GM21723 (cell line): ENCODE measurements around the gene LY6G5B.

ENCODE experiments used
- ATAC-seq: cut with Tn5 transposase; IDR thresholded peaks from one replicate; pipeline ENCODE4 v1.9.1; 2021; ENCODE audit warnings: mild to moderate bottlenecking, moderate library complexity; ENCODE audit not compliant: unreplicated experiment

The LY6G5B gene

GRCh38 chr6:31640612-31641011 lies 29.2 kb upstream of the LY6G5B start:
- ATAC-seq: no peak

DNA sequence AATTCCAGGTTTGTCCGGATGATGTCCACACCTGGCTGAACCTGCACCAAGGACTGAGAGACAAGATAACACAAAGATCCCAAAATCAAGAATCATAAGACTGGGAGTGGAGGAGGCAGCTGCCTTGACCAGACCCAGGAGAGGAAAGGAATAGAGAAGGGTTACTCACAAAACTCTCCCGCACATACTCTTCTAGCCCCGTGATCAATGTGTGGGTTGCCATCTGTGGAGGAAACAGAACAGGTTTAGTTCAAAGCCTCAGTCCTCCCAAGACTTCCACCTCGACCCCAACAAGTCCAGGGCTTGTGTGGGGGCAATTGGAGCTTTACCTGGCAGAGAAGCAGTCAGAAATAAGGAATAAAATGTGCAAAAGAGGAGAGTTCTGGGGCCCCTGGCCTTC lies 28.4 kb upstream of the LY6G5B start:
- no peak for ATAC-seq

DNA sequence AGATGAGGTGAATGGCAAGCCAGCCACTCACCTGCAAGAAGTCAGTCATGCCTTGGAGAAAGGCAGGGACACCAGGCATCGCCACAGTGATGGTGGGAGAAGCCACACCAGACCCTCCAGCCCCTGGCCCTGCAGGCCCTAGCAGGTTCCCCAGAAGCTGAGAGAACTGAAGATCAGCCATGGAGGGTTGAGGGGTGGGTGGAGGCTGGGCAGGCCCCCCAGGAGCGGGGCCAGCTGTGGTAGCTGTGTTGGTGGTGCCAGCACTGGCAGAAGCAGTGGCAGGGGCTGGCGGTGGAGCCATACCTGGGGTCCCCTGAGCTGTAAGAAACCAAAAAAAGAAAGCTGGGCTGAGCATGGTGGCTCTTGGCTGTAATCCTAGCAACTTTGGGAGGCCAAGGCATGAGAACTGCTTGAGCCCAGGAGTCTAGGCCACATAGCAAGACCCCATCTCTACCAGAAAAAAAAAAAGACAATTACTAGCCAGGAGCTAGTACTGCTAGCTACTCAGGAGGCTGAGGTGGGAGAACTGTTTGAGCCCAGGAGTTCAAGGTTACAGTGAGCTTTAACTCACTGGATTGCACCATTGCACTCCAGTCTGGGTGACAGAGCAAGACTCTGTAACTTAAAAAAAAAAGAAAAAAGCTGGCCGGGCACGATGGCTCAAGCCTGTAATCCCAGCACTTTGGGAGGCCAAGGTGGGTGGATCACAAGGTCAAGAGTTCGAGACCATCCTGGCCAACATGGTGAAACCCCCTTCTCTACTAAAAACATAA lies 26.8 kb upstream of the LY6G5B start:
- no peak for ATAC-seq

GRCh38 chr6:31643818-31644454 lies 25.8 kb upstream of the LY6G5B start:
- ATAC-seq: no peak

DNA sequence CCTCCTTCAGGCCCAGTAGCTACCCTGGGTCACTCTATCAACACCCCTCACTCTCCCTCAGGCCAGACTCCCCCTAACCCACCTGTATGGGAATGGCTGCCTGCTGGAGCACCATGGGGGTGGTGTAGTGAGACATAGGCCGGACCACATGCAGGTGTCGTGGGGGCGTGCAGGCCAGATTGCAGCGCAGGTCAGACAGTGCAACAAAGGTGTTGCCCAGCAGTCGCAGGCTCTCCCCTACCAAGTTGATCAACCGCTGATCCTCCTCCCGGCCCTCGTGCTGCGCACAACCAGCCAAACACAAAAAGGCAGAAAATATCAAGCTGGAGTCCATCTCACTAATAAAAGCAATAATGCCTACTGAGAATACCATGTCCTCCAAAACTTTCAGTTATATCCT lies 24.5 kb upstream of the LY6G5B start:
- no peak for ATAC-seq

GRCh38 chr6:31651602-31652191 lies 18.1 kb upstream of the LY6G5B start:
- peak; percentile 18 for ATAC-seq

GRCh38 chr6:31652925-31653724 lies 16.7 kb upstream of the LY6G5B start:
- peak; percentile 64 for ATAC-seq

DNA sequence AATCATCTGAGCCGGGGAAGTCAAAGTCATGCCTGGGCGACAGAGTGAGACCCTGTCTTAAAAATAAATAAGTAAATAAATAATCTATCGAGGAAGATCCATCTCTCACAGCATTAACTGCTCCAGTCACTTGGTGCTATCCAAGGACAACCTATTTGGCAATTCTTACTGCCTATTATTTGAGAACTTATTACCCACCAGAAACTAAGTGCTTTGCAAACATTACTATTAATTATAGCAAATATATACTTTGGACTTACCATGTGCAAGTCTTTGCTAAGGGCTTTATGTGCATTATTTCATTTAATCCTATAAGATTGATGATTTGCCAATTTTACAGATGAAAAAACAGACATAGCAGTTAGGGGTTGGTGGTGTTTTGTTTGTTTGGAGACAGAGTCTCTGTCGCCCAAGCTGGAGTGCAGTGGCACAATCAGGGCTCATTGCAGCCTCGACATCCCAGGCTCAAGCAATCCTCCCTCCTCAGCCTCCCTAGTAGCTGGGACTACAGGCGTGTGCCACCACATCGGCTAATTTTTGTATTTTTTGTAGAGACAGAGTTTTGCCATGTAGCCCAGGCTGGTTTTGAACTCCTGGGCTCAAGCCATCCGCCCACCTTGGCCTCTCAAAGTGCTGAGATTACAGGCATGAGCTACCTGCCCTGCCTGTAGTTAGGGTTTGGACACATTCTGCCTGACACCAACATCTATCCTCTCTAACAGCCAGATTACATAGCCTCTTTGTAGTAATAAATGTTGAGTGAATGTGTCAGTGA lies 15.0 kb upstream of the LY6G5B start:
- no peak for ATAC-seq

- ATAC-seq: no peak
Observed at GRCh38 chr6:31655349-31656237, 14.2 kb upstream of the LY6G5B start, which contains the start of gene APOM. Gene APOM, plus strand, starts transcription at chr6:31655894. Its CDS starts 73 bp downstream, at chr6:31655967.

- ATAC-seq: no peak
Observed at GRCh38 chr6:31657406-31658157, 12.2 kb upstream of the LY6G5B start.

GRCh38 chr6:31658158-31658688 lies 11.6 kb upstream of the LY6G5B start:
- no peak for ATAC-seq

DNA sequence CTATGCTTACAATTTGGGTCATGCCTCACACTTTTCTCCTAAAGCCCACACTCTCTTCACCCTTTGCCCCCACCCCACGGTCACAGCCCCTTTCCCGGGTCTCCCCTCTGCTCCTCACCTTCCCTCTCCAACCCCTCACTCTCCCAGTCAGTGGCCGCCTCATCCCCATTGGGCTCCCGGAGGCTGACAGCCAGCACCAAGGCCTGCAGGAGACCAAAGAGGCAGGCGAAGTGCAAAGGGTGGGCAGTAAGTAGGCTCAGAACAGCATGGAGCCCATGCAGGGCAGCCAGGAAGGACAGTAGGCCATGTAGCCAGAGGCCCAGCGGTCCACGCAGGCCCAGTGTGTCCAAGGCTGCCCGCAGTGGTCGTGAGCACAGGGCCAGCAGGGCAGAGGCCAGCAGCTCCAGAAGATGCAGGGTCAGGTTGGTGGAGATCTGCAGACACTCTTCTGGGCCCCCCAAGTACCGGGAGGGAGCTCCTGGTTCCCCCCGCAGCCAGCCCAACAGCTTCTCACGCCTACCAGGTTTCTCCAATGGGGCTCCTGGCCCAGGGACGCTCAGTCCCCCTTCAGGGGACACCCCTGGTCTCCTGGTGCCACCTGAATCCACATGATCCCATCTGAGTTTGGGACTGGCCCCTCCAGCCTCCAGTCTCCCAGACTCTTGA lies 10.7 kb upstream of the LY6G5B start:
- ATAC-seq: no peak

DNA sequence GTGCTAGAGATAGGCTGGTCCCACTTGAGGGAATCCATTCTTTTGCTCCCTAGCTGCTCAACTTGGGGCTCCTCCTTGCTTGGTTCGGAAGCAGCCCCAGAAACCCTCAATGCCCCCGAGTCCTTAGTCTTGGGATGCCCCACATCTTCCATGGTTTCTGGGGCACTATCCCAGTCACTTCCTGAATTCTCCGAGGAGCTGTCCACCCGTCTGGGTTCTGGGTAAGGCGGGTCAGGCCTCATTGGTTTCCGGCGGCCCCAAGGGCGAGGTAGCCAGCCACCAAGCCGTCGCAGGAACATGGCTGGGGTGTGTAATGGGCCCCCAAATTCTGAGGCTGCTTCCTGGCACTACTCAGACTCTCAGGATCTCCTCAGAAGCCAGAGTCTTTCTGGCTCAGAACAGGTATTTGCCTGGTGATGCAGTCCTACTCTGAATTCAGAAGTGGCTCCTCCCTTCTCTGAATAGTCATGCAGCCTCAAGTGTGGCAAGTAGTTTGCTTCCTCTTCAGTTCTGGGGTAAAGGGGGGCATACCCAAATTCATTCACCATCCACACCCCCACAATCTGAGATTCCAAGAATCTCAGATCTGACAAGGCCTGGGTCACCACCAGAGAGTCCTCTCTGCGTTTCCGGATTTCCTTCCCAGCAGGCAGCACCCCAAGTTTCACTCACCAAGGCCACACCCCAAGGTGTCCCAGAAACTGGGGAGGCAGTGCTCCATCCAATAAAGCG lies 10.0 kb upstream of the LY6G5B start:
- no peak for ATAC-seq

- ATAC-seq: peak; percentile 50
Observed at GRCh38 chr6:31660381-31661261, 9.2 kb upstream of the LY6G5B start, which contains the start of gene C6orf47. Gene C6orf47, minus strand, starts transcription at chr6:31660778. Its CDS starts 831 bp downstream, at chr6:31659947.

GRCh38 chr6:31661262-31662123 lies 8.3 kb upstream of the LY6G5B start:
- no peak for ATAC-seq
